GM21528 (cell line): Measurements from ENCODE around the gene KIAA0753.
"Not testable (repeated sequence)": the region's sequence is repeated elsewhere in the genome, so short reads cannot be mapped to it uniquely, and the experiment has no call there.

ENCODE experiments used
- ATAC-seq: cut with Tn5 transposase; IDR thresholded peaks from one replicate; pipeline ENCODE4 v1.9.1; 2021; ENCODE audit warnings: mild to moderate bottlenecking, moderate library complexity; ENCODE audit not compliant: unreplicated experiment, low FRiP score

KIAA0753 gene

GRCh38 chr17:6603744-6604325, 36.7 kb downstream of the KIAA0753 start:
- ATAC-seq, result no peak

- no peak for ATAC-seq
Measured at GRCh38 chr17:6602141-6602540, 38.4 kb downstream of the KIAA0753 start.

GRCh38 chr17:6599364-6599763, 41.1 kb downstream of the KIAA0753 start:
- ATAC-seq, result no peak

- no peak for ATAC-seq
Measured at GRCh38 chr17:6597727-6598126, 42.8 kb downstream of the KIAA0753 start.

GRCh38 chr17:6596941-6597340, 43.6 kb downstream of the KIAA0753 start:
- ATAC-seq, result no peak

- ATAC-seq, result no peak
Measured at GRCh38 chr17:6596511-6596910, 44.0 kb downstream of the KIAA0753 start.

GRCh38 chr17:6596081-6596480, 44.4 kb downstream of the KIAA0753 start:
- ATAC-seq, result no peak

- not testable (repeated sequence) for ATAC-seq
Measured at GRCh38 chr17:6593371-6593770, 47.1 kb downstream of the KIAA0753 start.

GRCh38 chr17:6592173-6592572, 48.3 kb downstream of the KIAA0753 start:
- ATAC-seq, result no peak

- no peak for ATAC-seq
Measured at GRCh38 chr17:6591599-6592158, 48.8 kb downstream of the KIAA0753 start.

GRCh38 chr17:6589266-6589946, 51.1 kb downstream of the KIAA0753 start:
- ATAC-seq, result no peak

GRCh38 chr17:6588165-6588564, 52.3 kb downstream of the KIAA0753 start:
- no peak for ATAC-seq

- ATAC-seq, result no peak
Measured at GRCh38 chr17:6587310-6587709, 53.2 kb downstream of the KIAA0753 start.

- ATAC-seq, result no peak
Measured at GRCh38 chr17:6583411-6583810, 57.1 kb downstream of the KIAA0753 start.

- ATAC-seq, result no peak
Measured at GRCh38 chr17:6580625-6581024, 59.9 kb downstream of the KIAA0753 start.

- no peak for ATAC-seq
Measured at GRCh38 chr17:6578491-6578890, 62.0 kb downstream of the KIAA0753 start.

- no peak for ATAC-seq
Measured at GRCh38 chr17:6577686-6578263, 62.7 kb downstream of the KIAA0753 start.

- ATAC-seq, result no peak
Measured at GRCh38 chr17:6576038-6576785, 64.3 kb downstream of the KIAA0753 start.

GRCh38 chr17:6575596-6575988, 64.9 kb downstream of the KIAA0753 start:
- no peak for ATAC-seq

- no peak for ATAC-seq
Measured at GRCh38 chr17:6574687-6575595, 65.6 kb downstream of the KIAA0753 start.
